ENCODE measurements around the gene GPR152.

GPR152 gene

GRCh38 chr11:67423466-67423865, 29.1 kb downstream of the GPR152 start:
- DNase-seq = no peak

DNA sequence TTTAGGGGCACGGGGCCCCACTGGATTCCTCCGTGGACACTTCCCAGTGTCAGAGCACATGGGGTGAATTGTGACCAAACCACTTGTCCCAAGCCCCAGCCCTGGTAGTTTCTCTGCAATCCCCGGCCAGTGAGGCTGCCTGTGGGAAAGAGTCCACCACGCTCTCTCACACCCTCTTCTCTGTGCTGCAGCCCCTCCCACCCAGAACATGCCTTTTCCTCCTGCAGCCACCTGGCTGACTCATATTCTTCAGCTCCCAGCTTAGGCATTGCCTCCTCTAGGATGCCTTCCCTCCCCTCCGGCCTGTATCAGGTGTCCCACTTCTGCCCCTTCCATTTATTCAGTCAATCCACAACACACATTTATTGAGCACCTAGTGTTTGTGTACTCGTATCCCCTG, 29.6 kb downstream of the GPR152 start:
- DNase-seq = no peak

DNA sequence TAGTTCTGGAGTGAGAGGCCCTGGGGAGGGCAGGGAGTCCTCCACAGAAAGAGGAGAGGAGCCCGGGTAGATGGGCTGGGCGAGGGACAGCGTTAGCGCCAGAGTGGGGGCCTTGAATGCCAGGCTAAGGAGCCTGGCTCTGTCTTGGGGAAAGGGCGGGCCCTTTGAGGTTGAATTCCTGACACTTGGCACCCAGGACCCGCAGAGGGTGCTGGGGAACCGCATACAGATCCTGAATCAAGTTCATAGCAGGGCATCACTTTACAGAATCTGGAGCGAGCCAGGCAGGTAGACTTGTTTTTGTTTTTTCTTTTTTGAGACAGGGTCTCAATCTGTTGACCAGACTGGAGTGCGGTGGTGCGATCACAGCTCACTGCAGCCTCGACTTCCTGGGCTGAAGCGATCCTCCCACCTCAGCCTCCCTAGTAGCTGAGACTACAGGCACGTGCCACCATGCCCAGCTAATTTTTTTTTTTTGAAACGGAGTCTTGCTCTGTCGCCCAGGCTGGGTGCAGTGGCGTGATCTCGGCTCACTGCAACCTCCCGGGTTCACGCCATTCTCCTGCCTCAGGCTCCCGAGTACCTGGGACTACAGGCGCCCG, 31.0 kb downstream of the GPR152 start:
- no peak for DNase-seq

- DNase-seq = peak; percentile 95
Observed at GRCh38 chr11:67420646-67421429, 31.7 kb downstream of the GPR152 start.

DNA sequence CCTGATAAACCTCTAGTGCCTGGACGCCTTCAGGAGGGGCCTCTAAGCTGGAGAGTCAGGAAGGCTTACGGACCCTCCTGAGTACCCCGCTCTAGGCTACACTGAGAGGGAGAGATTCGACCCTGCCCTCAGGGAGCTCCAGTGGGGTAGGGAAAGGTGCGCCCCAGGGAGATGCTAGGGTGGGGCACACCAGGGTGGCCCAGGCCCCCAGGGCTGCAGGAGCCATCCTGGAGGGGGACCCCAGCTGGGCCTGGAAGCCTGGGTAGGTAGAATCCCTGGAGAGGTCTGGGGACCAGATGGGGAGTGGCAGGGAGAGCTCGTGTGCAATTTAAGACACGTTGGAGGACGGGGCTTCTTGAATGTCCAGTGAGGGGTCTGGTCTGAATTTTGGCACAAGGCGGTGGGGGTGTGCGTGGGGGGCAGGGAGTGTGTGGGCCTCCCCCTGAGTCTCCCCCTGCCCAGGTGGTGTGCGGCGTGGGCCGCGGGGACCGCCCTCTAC, 32.3 kb downstream of the GPR152 start:
- DNase-seq = no peak

DNA sequence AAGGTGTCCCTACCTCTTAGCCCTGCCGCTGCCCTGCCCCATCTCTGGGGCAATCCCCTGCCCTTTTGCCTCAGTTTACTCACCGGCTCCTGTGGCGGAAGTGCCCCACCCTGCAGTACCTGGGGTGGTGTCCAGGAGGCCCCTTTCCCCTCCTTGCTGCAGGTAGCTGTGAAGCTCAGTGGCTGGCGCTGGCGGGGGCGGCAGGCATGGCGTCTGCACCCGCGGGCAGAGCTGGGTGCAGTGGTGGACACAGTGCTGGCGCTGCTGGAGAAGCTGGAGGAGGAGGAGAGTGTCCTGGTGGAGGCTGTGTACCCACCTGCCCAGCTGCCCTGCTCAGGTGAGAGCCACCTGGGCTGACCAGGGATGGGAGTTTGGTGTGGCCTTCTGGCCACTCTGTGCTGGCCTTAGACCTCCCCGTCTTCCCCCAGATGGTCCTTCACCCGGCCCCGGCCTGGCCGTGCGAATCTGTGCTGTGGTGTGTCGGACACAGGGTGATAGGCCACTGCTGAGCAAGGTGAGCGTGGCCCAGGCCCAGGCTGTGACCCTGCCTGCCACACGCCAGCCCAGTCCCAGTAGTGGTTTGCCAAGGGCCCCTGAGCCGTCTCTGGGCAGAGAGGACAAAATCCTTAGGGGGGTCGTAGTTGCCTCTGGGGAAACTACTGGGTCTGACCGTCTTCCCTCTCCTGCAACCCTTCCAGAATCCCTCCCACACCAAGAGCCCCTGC, 33.0 kb downstream of the GPR152 start:
- DNase-seq = no peak

DNA sequence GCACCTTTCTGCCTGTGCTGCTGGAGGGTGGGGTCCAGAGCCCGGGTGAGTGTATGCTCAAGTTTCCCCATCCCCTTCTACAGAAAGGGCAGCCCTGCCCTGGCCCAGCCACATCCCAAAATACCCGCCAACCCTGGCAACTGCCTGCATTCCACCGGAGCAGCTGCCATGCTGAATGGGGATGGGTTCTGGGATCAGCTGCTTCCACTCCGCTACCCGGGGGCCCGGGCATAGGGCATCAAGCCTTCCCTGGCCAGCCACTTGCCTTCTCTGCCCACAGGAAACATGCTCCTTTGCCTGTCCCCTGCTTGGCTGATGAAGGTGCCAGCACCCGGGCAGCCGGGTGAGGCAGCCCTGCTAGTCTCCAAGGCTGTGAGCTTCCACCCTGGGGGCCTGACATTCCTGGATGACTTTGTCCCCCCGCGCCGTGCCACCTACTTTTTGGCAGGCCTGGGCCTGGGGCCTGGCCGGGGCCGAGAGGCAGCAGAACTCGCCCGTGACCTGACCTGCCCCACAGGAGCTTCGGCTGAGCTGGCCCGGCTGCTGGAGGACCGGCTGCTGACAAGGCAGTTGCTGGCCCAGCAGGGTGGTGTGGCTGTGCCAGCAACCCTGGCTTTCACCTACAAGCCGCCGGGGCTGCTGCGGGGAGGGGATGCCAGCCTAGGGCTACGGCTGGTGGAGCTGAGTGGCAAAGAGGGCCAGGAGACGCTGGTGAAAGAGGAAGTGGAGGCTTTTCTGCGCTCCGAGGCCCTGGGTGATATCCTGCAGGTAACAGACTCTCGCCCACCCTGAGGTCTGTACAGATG, 33.9 kb downstream of the GPR152 start:
- DNase-seq = no peak

DNA sequence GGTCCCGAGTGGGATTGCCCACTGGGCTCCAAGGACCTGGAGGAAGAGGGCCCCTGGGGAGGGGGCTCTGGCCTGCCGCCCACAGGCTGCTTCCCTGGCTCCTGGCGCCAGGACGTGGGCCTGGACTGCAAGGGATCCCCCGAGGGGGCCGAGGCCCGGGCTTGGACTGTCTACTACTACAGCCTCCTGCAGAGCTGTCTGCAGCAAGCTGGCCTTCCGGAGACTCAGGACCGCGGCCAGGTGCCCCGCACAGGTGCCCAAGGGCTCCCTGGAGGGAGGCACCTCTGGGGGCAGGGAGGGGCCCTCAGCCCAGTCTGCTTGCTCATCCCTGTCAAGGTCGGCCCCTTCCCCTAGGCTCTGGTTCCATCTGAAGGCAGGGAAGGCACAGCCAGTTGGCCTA, 35.1 kb downstream of the GPR152 start:
- no peak for DNase-seq

DNA sequence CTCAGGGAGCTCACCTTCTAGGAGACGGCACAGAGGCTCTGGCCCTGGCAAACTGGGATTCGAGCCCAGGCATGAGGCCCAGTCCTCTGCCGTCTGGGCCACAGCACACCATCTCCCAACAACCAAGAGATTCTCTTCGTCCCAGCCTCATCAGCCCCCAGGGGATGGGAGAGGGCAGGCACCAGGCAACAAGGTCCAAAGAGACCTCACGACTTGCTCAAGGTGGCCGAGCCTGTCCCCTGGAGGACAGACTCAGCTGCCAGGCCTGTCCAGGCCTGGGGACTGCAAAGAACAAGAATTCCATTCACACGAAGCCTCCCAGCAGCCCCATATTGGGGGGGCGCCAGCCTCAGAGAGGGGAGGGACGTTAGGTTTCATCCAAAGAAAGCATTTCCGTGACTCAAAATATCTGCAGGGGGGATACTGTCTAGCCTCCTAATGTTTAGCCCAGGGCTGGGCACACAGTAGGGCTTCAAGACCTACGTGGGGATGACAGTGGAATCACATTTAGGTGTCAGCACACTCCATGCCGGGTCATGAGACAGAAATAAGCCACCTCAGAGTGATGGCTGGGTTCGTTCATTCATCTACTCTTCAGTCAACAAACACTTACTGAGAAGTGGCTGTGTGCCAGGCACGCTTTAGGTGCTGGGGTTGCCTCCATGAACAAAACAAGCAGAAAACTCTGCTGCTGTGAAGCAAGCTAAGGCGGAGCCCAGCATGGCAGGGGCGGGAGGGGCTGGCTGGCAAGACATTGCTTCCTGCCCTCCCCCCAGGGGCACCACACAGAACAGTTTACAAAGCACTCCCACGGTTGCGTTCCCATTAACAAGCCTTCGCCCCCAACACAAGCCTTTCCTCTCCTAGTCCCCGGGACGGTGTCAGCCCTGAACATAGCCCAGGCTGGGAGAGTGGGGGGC, 35.9 kb downstream of the GPR152 start:
- no peak for DNase-seq

- DNase-seq = no peak
Observed at GRCh38 chr11:67415501-67416304, 36.8 kb downstream of the GPR152 start, which contains the start of gene CARNS1. Gene CARNS1, plus strand, starts transcription at chr11:67415678. Its CDS starts 522 bp downstream, at chr11:67416200.

DNA sequence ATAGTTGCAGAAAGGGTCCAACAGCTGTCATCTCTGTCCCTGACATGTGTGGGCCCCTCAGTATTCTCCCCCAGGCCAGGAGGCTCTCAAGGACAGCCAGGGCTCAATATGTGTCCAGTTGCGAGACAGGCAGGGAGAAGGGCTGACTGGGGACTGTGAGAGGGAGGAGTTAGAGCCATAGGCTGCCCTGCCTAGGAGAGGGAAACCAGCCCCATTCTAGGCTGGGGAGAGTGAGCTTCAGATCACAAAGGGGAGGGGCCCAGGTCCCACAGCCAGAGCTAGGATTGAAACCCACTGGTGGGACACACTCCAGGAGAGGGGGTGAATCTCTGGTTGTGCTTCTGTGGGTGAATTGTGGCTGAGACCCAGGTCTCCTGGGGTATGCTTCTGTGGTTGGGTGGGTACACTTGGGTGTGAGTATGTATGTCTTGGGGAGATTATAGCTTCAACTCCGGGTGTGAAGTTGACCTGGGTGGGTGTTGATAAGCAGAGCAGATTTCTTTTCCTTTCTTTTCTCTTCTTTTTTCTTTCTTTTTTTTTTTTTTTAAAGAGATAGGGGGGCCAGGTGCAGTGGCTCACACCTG, 39.2 kb downstream of the GPR152 start:
- no peak for DNase-seq

DNA sequence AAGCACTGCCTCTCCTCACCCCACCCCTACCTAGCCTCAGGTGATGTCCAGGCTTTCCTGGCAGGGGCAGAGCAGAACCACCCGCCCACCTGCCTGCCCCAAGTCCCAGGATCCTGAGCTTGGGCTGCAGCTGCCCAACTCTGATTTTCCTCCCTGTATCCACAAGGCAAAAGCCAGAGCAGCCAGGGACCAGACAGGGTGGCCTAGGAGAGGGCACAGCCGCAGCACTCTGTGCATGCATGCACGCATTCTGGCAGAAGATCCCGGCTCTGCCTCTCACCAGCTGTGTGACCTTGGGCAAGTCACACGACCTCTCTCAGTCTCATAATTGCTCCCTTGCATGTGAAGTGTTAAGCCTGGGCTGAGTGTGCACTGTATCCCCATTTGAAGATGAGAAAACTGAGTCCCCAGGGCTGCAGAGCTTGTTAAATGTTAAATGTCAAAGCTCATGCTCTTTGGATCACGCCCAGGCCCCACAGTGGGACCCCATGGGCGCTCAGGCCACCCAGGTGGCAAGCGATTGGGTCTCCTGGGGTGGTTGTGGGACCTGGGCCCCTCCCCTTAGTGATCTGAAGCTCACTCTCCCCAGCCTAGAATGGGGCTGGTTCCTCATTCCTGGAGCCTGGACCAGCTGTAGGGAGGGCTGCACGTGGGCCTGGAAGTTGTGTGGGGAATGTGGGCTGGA, 39.9 kb downstream of the GPR152 start:
- DNase-seq = no peak

- DNase-seq = no peak
Observed at GRCh38 chr11:67411785-67412152, 40.8 kb downstream of the GPR152 start.

- DNase-seq = no peak
Observed at GRCh38 chr11:67410984-67411784, 41.3 kb downstream of the GPR152 start.

DNA sequence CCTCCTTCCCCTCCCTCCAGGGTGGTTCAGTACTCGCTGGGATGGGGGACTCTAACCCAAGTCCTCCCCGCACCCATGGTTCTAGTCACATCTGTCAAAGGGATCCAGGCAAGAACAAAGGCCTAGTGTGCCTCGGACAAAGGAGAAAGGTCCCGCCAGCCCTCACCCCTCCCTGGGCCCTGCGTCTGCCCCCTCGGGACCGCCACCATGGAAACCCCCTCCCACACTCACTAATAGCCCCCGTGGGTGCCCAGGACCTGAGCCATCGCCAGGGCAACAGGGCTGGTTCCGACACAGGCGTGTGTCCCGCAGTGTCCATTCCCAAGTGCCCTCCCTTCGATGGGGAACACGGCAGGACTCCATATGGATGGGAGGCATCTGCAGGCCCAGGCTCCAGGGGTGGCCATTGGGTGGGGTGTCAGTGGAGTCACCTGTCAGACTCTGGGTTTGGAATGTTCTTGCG, 42.1 kb downstream of the GPR152 start:
- no peak for DNase-seq

- DNase-seq = no peak
Observed at GRCh38 chr11:67409781-67410368, 42.7 kb downstream of the GPR152 start.

DNA sequence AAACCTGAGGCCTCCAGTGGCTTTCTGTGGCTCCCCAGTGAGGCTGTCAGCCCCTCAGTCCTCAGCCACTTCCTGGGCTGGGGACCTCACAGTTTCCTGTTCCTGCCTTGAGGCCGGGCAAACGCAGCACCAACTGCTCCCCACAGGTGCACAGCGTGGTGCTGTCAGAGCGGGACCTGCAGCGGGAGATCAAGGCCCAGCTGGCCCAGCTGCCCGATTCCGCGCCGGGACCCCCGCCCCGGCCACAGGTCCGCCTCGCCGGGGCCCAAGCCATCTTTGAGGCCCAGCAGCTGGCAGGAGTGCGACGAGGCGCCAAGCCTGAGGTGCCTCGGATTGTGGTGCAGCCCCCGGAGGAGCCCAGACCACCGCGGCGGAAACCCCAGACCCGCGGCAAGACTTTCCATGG, 43.3 kb downstream of the GPR152 start:
- DNase-seq = no peak

- no peak for DNase-seq
Observed at GRCh38 chr11:67408437-67409200, 43.9 kb downstream of the GPR152 start.

Measured in suppressor macrophage treated with lipopolysaccharide for 4 hours (primary cell).